HepG2 (cell line): ENCODE measurements around the gene MEPCE. TPM values are rescaled to one million over a fixed set of nuclear protein-coding genes. Genes with fewer than 3 reads are reported as not detected.
A peak's percentile ranks its signal among the peaks of the same experiment; 100 is the strongest.

Source experiments
- ATAC-seq: fragments of 200-7000 bp; cut with Tn5 transposase; 3 replicates; pipeline ENCODE4 v1.9.1; 2020; ENCODE audit warnings: mild to moderate bottlenecking, moderate library complexity
- BruUV-seq: library from RNA; stranded (reverse); fragments of 400-500 nt; replicated peaks from 2 replicates; lab custom pipeline; 2021; lab: Mats Ljungman, UMichigan
- CTCF ChIA-PET: fragments of 300-600 bp; formaldehyde crosslinking; extraction: SDS; loops from one replicate; lab custom pipeline; 2021; ENCODE audit warnings: low total read pairs, inconsistent platforms, low intra/inter-chr PET ratio; lab: Yijun Ruan, JAX
- POLR2A ChIA-PET: fragments of 350-600 bp; sonication (Branson Sonifier 250); formaldehyde crosslinking; loops from one replicate; lab custom pipeline; 2020; ENCODE audit warnings: antibody characterized with exemption, inconsistent platforms; lab: Yijun Ruan, JAX
- DNase-seq: peaks from one replicate; pipeline ENCODE4 v3.0.0-alpha.2; 2015; ENCODE audit warnings: low spot score
- FAIRE-seq: peaks from 3 replicates; lab custom pipeline; 2011; peaks lifted over from hg19 to GRCh38; lab: Jason Lieb, UNC
- H2AFZ ChIP-seq: one replicate; pipeline ENCODE4 v1.6.1; 2011; ENCODE audit warnings: low read length, inconsistent platforms
- H3K27ac ChIP-seq: fragments of 300-600 bp; 3 replicates; pipeline ENCODE4 v1.8.0; 2011; ENCODE audit warnings: mixed run types, mild to moderate bottlenecking, mixed read lengths, low read length, inconsistent platforms; ENCODE audit not compliant: insufficient read depth; ENCODE audit errors: extremely low read length
- H3K27me3 ChIP-seq, 2 experiments: fragments of 200-600 bp in 1 of 2; 2 replicates in 1 of 2; 3 replicates in 1 of 2; pipeline versions ENCODE4 v1.6.0 to v1.8.0; 2011; ENCODE audit warnings: low read length in 2 of 2, mild to moderate bottlenecking in 2 of 2, moderate library complexity in 2 of 2, inconsistent platforms in 1 of 2; ENCODE audit not compliant: insufficient read depth in 2 of 2, control insufficient read depth in 1 of 2
- H3K36me3 ChIP-seq, 2 experiments: fragments of 200-600 bp in 1 of 2; replicated peaks in 1 of 2; 2 replicates in 1 of 2; 3 replicates in 1 of 2; pipeline versions ENCODE4 v1.5.1 to v1.8.0; 2011; ENCODE audit warnings: low read length in 2 of 2, inconsistent platforms in 1 of 2; ENCODE audit not compliant: insufficient read depth in 2 of 2, control insufficient read depth in 1 of 2
- H3K4me1 ChIP-seq: 2 replicates; pipeline ENCODE4 v1.5.1; 2012; ENCODE audit warnings: low read length, inconsistent platforms; ENCODE audit not compliant: insufficient read depth
- H3K4me2 ChIP-seq: 2 replicates; pipeline ENCODE4 v1.6.0; 2011; ENCODE audit warnings: low read depth, low read length, inconsistent platforms
- H3K4me3 ChIP-seq, 3 experiments: fragments of 200-600 bp in 1 of 3; sonication (generic), shearing (Covaris generic) in 1 of 3; replicated peaks in 1 of 3; 2 replicates each; pipeline ENCODE4 v1.5.1; 2011 to 2016; ENCODE audit warnings: low read length in 3 of 3, inconsistent platforms in 2 of 3, low read depth in 2 of 3, mild to moderate bottlenecking in 2 of 3, control low read depth in 1 of 3, mixed read lengths in 1 of 3; ENCODE audit not compliant: insufficient read depth in 1 of 3
- H3K79me2 ChIP-seq: one replicate; pipeline ENCODE4 v1.6.1; 2011; ENCODE audit warnings: low read length, inconsistent platforms; ENCODE audit not compliant: insufficient read depth
- H3K9ac ChIP-seq: 2 replicates; pipeline ENCODE4 v1.6.0; 2011; ENCODE audit warnings: mild to moderate bottlenecking, low read depth, low read length, inconsistent platforms; ENCODE audit not compliant: insufficient read depth
- H3K9me3 ChIP-seq: 2 replicates; pipeline ENCODE4 v1.5.1; 2012; ENCODE audit warnings: mild to moderate bottlenecking, low read length
- H4K20me1 ChIP-seq: 2 replicates; pipeline ENCODE4 v1.6.0; 2011; ENCODE audit warnings: inconsistent platforms, mild to moderate bottlenecking, low read length, moderate library complexity; ENCODE audit not compliant: insufficient read depth
- FOXJ3 ChIP-seq: sonication (generic); formaldehyde crosslinking; IDR thresholded peaks from 2 replicates; pipeline ENCODE4 v1.4.0; 2020; ENCODE audit warnings: missing genetic modification reagents, mild to moderate bottlenecking, borderline replicate concordance
- KLF12 ChIP-seq: sonication (generic); formaldehyde crosslinking; IDR thresholded peaks from 2 replicates; pipeline ENCODE4 v1.4.0; 2020; ENCODE audit warnings: missing genetic modification reagents, borderline replicate concordance
- NFE2L2 ChIP-seq: fragments of 150-350 bp; IDR thresholded peaks from 2 replicates; pipeline ENCODE4 v1.6.1; 2014; ENCODE audit warnings: low read length
- PRDM4 ChIP-seq: sonication (generic); formaldehyde crosslinking; IDR thresholded peaks from 2 replicates; pipeline ENCODE4 v1.9.0; 2021; ENCODE audit warnings: missing genetic modification reagents, borderline replicate concordance
- ZIK1 ChIP-seq: sonication (generic); formaldehyde crosslinking; IDR thresholded peaks from 2 replicates; pipeline ENCODE4 v1.5.0; 2020; ENCODE audit warnings: mild to moderate bottlenecking, low read depth, missing genetic modification reagents, borderline replicate concordance
- ZMYM3 ChIP-seq: sonication (generic); formaldehyde crosslinking; IDR thresholded peaks from 2 replicates; pipeline ENCODE4 v1.5.1; 2020; ENCODE audit warnings: mild to moderate bottlenecking, missing genetic modification reagents
- ZNF407 ChIP-seq: sonication (generic); formaldehyde crosslinking; IDR thresholded peaks from one replicate; pipeline ENCODE4 v1.5.1; 2020; ENCODE audit warnings: mild to moderate bottlenecking, missing genetic modification reagents; ENCODE audit errors: not compliant biosample characterization
- ZNF558 ChIP-seq: sonication (generic); formaldehyde crosslinking; IDR thresholded peaks from 2 replicates; pipeline ENCODE4 v1.9.0; 2022; ENCODE audit warnings: mild to moderate bottlenecking, missing genetic modification reagents, borderline replicate concordance
- ZNF75D ChIP-seq: sonication (generic); formaldehyde crosslinking; IDR thresholded peaks from 2 replicates; pipeline ENCODE4 v1.8.1; 2023; ENCODE audit warnings: missing genetic modification reagents, mild to moderate bottlenecking, borderline replicate concordance
- ZNF792 ChIP-seq: IDR thresholded peaks from 2 replicates; pipeline ENCODE4 v1.6.1; 2016
- ZNF816 ChIP-seq: sonication (generic); formaldehyde crosslinking; IDR thresholded peaks from 2 replicates; pipeline ENCODE4 v1.8.0; 2022; ENCODE audit warnings: missing genetic modification reagents, mild to moderate bottlenecking, borderline replicate concordance
- WGBS: methylation state at CpG from one replicate; pipeline ENCODE4 v1.1.6; 2017; ENCODE audit warnings: low lambda C conversion rate; 5-methylcytosine and 5-hydroxymethylcytosine counted together
- in situ Hi-C: cut with HindIII; loops from 2 replicates; pipeline ENCODE4 v1.10.0; 2017; ENCODE audit warnings: low pct_unique_long_range_greater_than_20kb; ENCODE audit not compliant: extremely low pct_ligation_motif_present
- intact Hi-C: fragments of 100-400 bp; cut with micrococcal nuclease; formaldehyde crosslinking; loops from one replicate; pipeline ENCODE4 v1.10.0; 2022; ENCODE audit not compliant: unreplicated experiment
- polyA plus RNA-seq, 8 experiments: library from polyadenylated mRNA; depleted of rRNA in 3 of 8; stranded (reverse) in 7 of 8; unstranded in 1 of 8; fragments of >200 nt; fragmentation: Illumina TruSeq in 4 of 8; extraction: Trizol in 4 of 8; gene quantifications; 2 replicates each; pipeline versions ENCODE4 v1.2.1 to v1.2.3, GENCODE V29; 2011 to 2016; ENCODE audit warnings: low read depth in 4 of 8, missing spikeins in 1 of 8, mixed read lengths in 1 of 8; ENCODE audit not compliant: insufficient read depth in 1 of 8
- total RNA-seq, 5 experiments: library from RNA; depleted of rRNA; stranded (reverse); fragments of >200 nt; fragmentation: Illumina TruSeq; extraction: Trizol; gene quantifications; 2 replicates each; pipeline ENCODE4 v1.2.3, GENCODE V29; 2016; ENCODE audit warnings: low read depth in 1 of 5

Gene MEPCE
- total and polyA plus RNA-seq, 2 of the 13 experiments (the other 11 are each of a cell fraction or from before 2014, with no cell fraction given), result 12.3 to 26.0 TPM

- no peak for ATAC-seq
- Histone ChIP-seq H2AFZ (no peak within 1 kb of the TSS), H4K20me1 (no peaks in the 10 kb centered on the region), H3K9me3 (no peaks in the 10 kb centered on the region), H3K4me2 (0 out of 2 replicates have a peak within 1 kb of the TSS, but pooled peaks have one; percentile 15), H3K27ac (no peak within 1 kb of the TSS), H3K9ac (no peak within 1 kb of the TSS), H3K36me3 (no peaks in the 10 kb centered on the region), H3K27me3 (peaks cover 0 to 2% of the 10 kb centered on the region in 2 experiments; a peak in 1 of 5 replicates), H3K4me3 (no peak within 1 kb of the TSS), H3K4me1 (peaks cover 16% of the 10 kb centered on the region), H3K79me2 (no peaks in the 10 kb centered on the region)
- POLR2A ChIA-PET, result interaction anchor here (1.7 kb wide), 1 partner anchor 20 kb away, joined by 4 read pairs; no protein-coding TSS in a partner anchor
- no TSS peak for BruUV-seq
- TF ChIP-seq ZNF792 (no peak), ZNF75D (CRISPR knock-in tag) (no peak), ZNF558 (CRISPR knock-in tag) (no peak), ZIK1 (CRISPR knock-in tag) (no peak), PRDM4 (no peak), ZNF816 (no peak), FOXJ3 (CRISPR knock-in tag) (no peak), ZNF407 (no peak), ZMYM3 (CRISPR knock-in tag) (no peak), NFE2L2 (no peak), KLF12 (CRISPR knock-in tag) (no peak)
- in situ Hi-C loops (loop anchor here (10.0 kb wide), 1 partner anchor 231 kb away; the partner anchor contains the start of gene GIGYF1), intact Hi-C loops (no loop called here)
- CTCF ChIA-PET, result interaction anchor here (2.1 kb wide), 1 partner anchor 19 kb away, joined by 8 read pairs; the partner anchor contains the start of gene NYAP1
- no peak for FAIRE-seq
- WGBS, result 50% methylated on average over 7 of the region's 7 CpGs
- DNase-seq, result no peak
These were observed 34.6 kb downstream of the MEPCE start, which contains the start of gene SPACDR for GRCh38 chr7:100464210-100464660. Gene SPACDR (minus strand): TSS chr7:100464260. CDS start chr7:100464025, 235 bp downstream.
